Peyer's patch (tissue), 4 donors: ENCODE results near the gene MAF.

Experiments used
- POLR2A ChIP-seq, 2 donors: fragments of 450-650 bp; IDR thresholded peaks; one replicate each; pipeline ENCODE4 v1.5.1; 2017; ENCODE audit warnings: antibody characterized with exemption in 2 of 2, mild to moderate bottlenecking in 2 of 2, moderate library complexity in 2 of 2
- TF ChIP-seq, protein P1 (sequence below), 6 experiments: fragments of 450-650 bp in 4 of 6; fragments of 200-600 bp in 2 of 6; sonication (generic) in 1 of 6; IDR thresholded peaks; one replicate each; pipeline ENCODE4 v1.5.1; 2017 to 2019; ENCODE audit warnings: antibody characterized with exemption in 6 of 6, mild to moderate bottlenecking in 3 of 6, moderate library complexity in 1 of 6

DNA sequence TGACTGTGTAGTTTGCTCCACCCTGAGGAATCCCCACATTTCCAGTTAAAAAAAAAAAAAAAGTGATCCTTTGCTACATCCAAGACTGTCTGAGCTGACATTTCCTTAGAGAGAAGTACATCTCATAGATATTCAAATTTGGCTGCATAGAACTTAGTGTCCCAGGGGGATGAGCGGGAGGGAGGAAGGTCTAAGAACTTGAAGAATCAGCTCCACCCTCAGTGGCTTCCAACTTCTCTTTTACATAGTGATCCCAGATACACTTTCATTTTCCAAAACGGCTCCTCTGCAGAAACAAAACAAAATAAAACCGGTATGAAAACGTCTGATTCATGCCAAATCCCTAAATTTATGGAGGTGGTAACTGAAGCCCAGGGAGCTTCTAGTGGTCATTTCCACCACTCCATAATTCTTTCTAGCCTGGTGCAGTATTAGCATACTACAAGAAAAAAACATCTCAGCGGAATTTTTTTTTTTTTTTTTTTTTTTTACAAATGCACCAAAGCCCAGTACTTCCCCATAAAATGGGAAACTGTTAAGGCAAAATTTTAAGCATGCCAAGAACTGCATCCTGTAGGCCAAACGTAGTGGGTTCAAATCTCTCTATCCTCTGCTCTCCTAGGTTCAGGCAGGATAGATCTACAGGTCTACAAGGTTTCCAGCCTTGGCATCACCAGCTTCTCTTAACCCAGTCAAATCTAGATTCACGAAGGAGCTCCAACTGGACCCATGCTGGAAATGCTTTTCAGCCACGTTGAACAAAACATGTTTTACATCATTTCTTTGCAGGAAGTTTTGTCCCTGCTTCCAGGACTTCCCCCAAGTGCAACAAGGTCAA is 29.3 kb downstream of the MAF start:
- TF ChIP-seq, protein P1, sequence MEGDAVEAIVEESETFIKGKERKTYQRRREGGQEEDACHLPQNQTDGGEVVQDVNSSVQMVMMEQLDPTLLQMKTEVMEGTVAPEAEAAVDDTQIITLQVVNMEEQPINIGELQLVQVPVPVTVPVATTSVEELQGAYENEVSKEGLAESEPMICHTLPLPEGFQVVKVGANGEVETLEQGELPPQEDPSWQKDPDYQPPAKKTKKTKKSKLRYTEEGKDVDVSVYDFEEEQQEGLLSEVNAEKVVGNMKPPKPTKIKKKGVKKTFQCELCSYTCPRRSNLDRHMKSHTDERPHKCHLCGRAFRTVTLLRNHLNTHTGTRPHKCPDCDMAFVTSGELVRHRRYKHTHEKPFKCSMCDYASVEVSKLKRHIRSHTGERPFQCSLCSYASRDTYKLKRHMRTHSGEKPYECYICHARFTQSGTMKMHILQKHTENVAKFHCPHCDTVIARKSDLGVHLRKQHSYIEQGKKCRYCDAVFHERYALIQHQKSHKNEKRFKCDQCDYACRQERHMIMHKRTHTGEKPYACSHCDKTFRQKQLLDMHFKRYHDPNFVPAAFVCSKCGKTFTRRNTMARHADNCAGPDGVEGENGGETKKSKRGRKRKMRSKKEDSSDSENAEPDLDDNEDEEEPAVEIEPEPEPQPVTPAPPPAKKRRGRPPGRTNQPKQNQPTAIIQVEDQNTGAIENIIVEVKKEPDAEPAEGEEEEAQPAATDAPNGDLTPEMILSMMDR (IDR thresholded peaks at IDR 0.05), result no peak
- TF ChIP-seq POLR2A (IDR thresholded peaks at IDR 0.05), result no peak
